ENCODE data around the gene TLL1. TPM values are rescaled to one million over a fixed set of nuclear protein-coding genes. Genes with fewer than 3 reads are reported as not detected.

TLL1 gene
- total and polyA plus RNA-seq, 2 of the 13 experiments (the other 11 are each of a cell fraction or from before 2014, with no cell fraction given): not detected

- TF ChIP-seq HOMEZ (CRISPR knock-in tag; IDR thresholded peaks at IDR 0.05; ENCODE audit: low read depth) (no peak), ZNF432 (CRISPR knock-in tag; IDR thresholded peaks at IDR 0.05; ENCODE audit: borderline replicate concordance) (no peak), AHR (CRISPR knock-in tag; IDR thresholded peaks at IDR 0.05) (no peak), ZNF792 (CRISPR knock-in tag; IDR thresholded peaks at IDR 0.05) (no peak), KDM1A (CRISPR knock-in tag; IDR thresholded peaks at IDR 0.05) (no peak)
These were observed 204.7 kb downstream of the TLL1 start (continued) for GRCh38 chr4:166077782-166078181.

DNA sequence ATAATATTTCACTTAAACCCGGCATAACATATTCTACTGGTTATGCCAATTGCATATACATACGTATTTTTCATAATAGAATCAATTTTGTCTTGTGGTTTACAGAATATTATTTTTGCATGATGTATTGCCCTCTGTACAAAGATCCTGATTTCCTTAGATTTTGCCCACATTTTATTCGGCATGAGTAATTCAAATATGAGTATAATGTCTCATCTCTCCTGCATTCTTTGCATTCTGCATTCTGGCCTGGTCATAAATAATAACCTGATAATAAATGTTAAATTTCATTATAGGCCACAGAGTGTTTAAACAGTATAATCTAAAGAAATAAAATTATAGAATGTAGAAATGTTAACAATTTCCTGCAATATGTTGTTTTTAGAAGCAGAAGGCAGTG, 205.3 kb downstream of the TLL1 start:
- H3K27me3 ChIP-seq (ENCODE audit: control insufficient read depth in 1 of 2, insufficient read depth in 2 of 2, low read length in 2 of 2): no peaks in the 10 kb centered on the region
- ChIA-PET POLR2A (no interaction called here), CTCF (ENCODE audit: low intra/inter-chr PET ratio, low total read pairs) (no interaction called here)
- no peak overlapping the region for H3K4me3 ChIP-seq (replicated peaks in 1 of 3; ENCODE audit: insufficient read depth in 1 of 3, low read depth in 2 of 3, low read length in 3 of 3)
- no peaks in the 10 kb centered on the region for H3K4me1 ChIP-seq (ENCODE audit: insufficient read depth, low read length)
- BruUV-seq (replicated peaks): no TSS peak
- H3K9ac ChIP-seq (ENCODE audit: insufficient read depth, low read depth, low read length): no peak overlapping the region
- H3K9me3 ChIP-seq (ENCODE audit: low read length): no peaks in the 10 kb centered on the region
- in situ Hi-C loops (cut with HindIII; ENCODE audit: extremely low pct_ligation_motif_present, low pct_unique_long_range_greater_than_20kb): no loop called here
- no peak overlapping the region for H3K4me2 ChIP-seq (ENCODE audit: low read depth, low read length)
- FAIRE-seq: no peak
- H3K27ac ChIP-seq (ENCODE audit: extremely low read length, insufficient read depth, low read length): no peak overlapping the region
- DNase-seq (ENCODE audit: low spot score): no peak
- no peaks in the 10 kb centered on the region for H3K79me2 ChIP-seq (ENCODE audit: insufficient read depth, low read length)
- H4K20me1 ChIP-seq (ENCODE audit: insufficient read depth, low read length): no peaks in the 10 kb centered on the region
- intact Hi-C loops (cut with micrococcal nuclease; ENCODE audit: unreplicated experiment): no loop called here
- ATAC-seq: no peak
- 49% methylated on average over 3 of the region's 3 CpGs for WGBS (ENCODE audit: low lambda C conversion rate)
- H3K36me3 ChIP-seq (replicated peaks in 1 of 2; ENCODE audit: control insufficient read depth in 1 of 2, insufficient read depth in 2 of 2, low read length in 2 of 2): no peaks in the 10 kb centered on the region
- no peak overlapping the region for H2AFZ ChIP-seq (ENCODE audit: low read length)
- TF ChIP-seq ZNF556 (CRISPR knock-in tag; IDR thresholded peaks at IDR 0.05; ENCODE audit: borderline replicate concordance): no peak
- TF ChIP-seq, protein P1, sequence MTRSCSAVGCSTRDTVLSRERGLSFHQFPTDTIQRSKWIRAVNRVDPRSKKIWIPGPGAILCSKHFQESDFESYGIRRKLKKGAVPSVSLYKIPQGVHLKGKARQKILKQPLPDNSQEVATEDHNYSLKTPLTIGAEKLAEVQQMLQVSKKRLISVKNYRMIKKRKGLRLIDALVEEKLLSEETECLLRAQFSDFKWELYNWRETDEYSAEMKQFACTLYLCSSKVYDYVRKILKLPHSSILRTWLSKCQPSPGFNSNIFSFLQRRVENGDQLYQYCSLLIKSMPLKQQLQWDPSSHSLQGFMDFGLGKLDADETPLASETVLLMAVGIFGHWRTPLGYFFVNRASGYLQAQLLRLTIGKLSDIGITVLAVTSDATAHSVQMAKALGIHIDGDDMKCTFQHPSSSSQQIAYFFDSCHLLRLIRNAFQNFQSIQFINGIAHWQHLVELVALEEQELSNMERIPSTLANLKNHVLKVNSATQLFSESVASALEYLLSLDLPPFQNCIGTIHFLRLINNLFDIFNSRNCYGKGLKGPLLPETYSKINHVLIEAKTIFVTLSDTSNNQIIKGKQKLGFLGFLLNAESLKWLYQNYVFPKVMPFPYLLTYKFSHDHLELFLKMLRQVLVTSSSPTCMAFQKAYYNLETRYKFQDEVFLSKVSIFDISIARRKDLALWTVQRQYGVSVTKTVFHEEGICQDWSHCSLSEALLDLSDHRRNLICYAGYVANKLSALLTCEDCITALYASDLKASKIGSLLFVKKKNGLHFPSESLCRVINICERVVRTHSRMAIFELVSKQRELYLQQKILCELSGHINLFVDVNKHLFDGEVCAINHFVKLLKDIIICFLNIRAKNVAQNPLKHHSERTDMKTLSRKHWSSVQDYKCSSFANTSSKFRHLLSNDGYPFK (CRISPR knock-in tag; IDR thresholded peaks at IDR 0.05; ENCODE audit: borderline replicate concordance): no peak
- TF ChIP-seq CBX5 (CRISPR knock-in tag; IDR thresholded peaks at IDR 0.05; ENCODE audit: borderline replicate concordance): no peak
- no peak for TF ChIP-seq ZNF12 (CRISPR knock-in tag; IDR thresholded peaks at IDR 0.05)
- TF ChIP-seq ZNF678 (CRISPR knock-in tag; IDR thresholded peaks at IDR 0.05): no peak
- TF ChIP-seq FOXC1 (CRISPR knock-in tag; IDR thresholded peaks at IDR 0.05; ENCODE audit: borderline replicate concordance): no peak
- no peak for TF ChIP-seq CEBPG (CRISPR knock-in tag; IDR thresholded peaks at IDR 0.05)
- no peak for TF ChIP-seq LCORL (IDR thresholded peaks at IDR 0.05)
- no peak for TF ChIP-seq LCORL (CRISPR knock-in tag; IDR thresholded peaks at IDR 0.05)
- no peak for TF ChIP-seq ATAD3A (CRISPR knock-in tag; IDR thresholded peaks at IDR 0.05)
- TF ChIP-seq, protein P2, sequence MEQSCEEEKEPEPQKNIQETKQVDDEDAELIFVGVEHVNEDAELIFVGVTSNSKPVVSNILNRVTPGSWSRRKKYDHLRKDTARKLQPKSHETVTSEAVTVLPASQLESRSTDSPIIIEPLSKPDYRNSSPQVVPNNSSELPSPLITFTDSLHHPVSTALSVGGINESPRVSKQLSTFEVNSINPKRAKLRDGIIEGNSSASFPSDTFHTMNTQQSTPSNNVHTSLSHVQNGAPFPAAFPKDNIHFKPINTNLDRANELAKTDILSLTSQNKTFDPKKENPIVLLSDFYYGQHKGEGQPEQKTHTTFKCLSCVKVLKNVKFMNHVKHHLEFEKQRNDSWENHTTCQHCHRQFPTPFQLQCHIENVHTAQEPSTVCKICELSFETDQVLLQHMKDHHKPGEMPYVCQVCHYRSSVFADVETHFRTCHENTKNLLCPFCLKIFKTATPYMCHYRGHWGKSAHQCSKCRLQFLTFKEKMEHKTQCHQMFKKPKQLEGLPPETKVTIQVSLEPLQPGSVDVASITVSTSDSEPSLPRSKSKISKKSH (CRISPR knock-in tag; IDR thresholded peaks at IDR 0.05; ENCODE audit: borderline replicate concordance): no peak
- no peak for TF ChIP-seq HNRNPH1 (optimal IDR thresholded peaks at IDR 0.05; ENCODE audit: low read depth, low read length)
- TF ChIP-seq ZNF747 (CRISPR knock-in tag; IDR thresholded peaks at IDR 0.05; ENCODE audit: borderline replicate concordance): no peak
- TF ChIP-seq ZNF484 (CRISPR knock-in tag; IDR thresholded peaks at IDR 0.05; ENCODE audit: borderline replicate concordance, low read depth): no peak
- TF ChIP-seq JUN (CRISPR knock-in tag; IDR thresholded peaks at IDR 0.05): no peak
- no peak for TF ChIP-seq BRD4 (CRISPR knock-in tag; IDR thresholded peaks at IDR 0.05)
- TF ChIP-seq PPARG (CRISPR knock-in tag; conservative IDR thresholded peaks at IDR 0.05): no peak

All from HepG2 (cell line).